NOMO-1 treated with DMSO at 0.1 percent for 48 hours (cell line): ENCODE results near the gene COA4.

Source experiments
- DNase-seq: peaks from one replicate; lab custom pipeline; 2025; ENCODE audit not compliant: unreplicated experiment; lab: John Stamatoyannopoulos, UW

Gene COA4

GRCh38 chr11:73866586-73866996, 10.1 kb downstream of the COA4 start:
- DNase-seq: no peak

GRCh38 chr11:73866095-73866579, 10.5 kb downstream of the COA4 start:
- no peak for DNase-seq

- no peak for DNase-seq
Measured at GRCh38 chr11:73862986-73863385, 13.7 kb downstream of the COA4 start.

GRCh38 chr11:73860202-73860601, 16.4 kb downstream of the COA4 start:
- no peak for DNase-seq

- no peak for DNase-seq
Measured at GRCh38 chr11:73859671-73860070, 17.0 kb downstream of the COA4 start.

GRCh38 chr11:73856031-73856567, 20.5 kb downstream of the COA4 start:
- no peak for DNase-seq

- DNase-seq: no peak
Measured at GRCh38 chr11:73854680-73855079, 22.0 kb downstream of the COA4 start.

GRCh38 chr11:73852049-73852448, 24.6 kb downstream of the COA4 start:
- DNase-seq: no peak

- DNase-seq: peak; percentile 81
Measured at GRCh38 chr11:73851046-73851764, 25.4 kb downstream of the COA4 start.

- DNase-seq: no peak
Measured at GRCh38 chr11:73839123-73839457, 37.6 kb downstream of the COA4 start.

GRCh38 chr11:73838443-73839122, 38.1 kb downstream of the COA4 start:
- no peak for DNase-seq

GRCh38 chr11:73833067-73833466, 43.6 kb downstream of the COA4 start:
- no peak for DNase-seq

GRCh38 chr11:73830261-73830660, 46.4 kb downstream of the COA4 start:
- no peak for DNase-seq
